Amniotic epithelial cell (primary cell): ENCODE measurements around the gene SNRNP200.
"Not testable (repeated sequence)": the region's sequence is repeated elsewhere in the genome, so short reads cannot be mapped to it uniquely, and the experiment has no call there.

Source experiments
- DNase-seq: peaks from one replicate; pipeline ENCODE4 v3.0.0-alpha.2; 2010; ENCODE audit warnings: low read depth

SNRNP200 gene

GRCh38 chr2:96274355-96275056, 30.8 kb downstream of the SNRNP200 start:
- no peak for DNase-seq

- peak; percentile 42 for DNase-seq
These were observed 31.6 kb downstream of the SNRNP200 start for GRCh38 chr2:96273763-96274162.

GRCh38 chr2:96271995-96272394, 33.4 kb downstream of the SNRNP200 start:
- DNase-seq = no peak

- no peak for DNase-seq
These were observed 38.0 kb downstream of the SNRNP200 start for GRCh38 chr2:96267159-96267971.

GRCh38 chr2:96265840-96266679, 39.3 kb downstream of the SNRNP200 start, which contains the start of the genes CIAO1 and TMEM127:
TSS of gene CIAO1 (plus strand) at chr2:96266225. CDS start at chr2:96266351, 126 bp downstream.
TSS of gene TMEM127 (minus strand) at chr2:96265997. CDS start at chr2:96265381, 616 bp downstream.
- DNase-seq = peak; percentile 97

- no peak for DNase-seq
These were observed 40.0 kb downstream of the SNRNP200 start for GRCh38 chr2:96265349-96265839.

GRCh38 chr2:96264656-96265348, 40.5 kb downstream of the SNRNP200 start:
- no peak for DNase-seq

GRCh38 chr2:96264086-96264485, 41.3 kb downstream of the SNRNP200 start:
- DNase-seq = peak; percentile 38

- no peak for DNase-seq
These were observed 43.0 kb downstream of the SNRNP200 start for GRCh38 chr2:96262306-96262705.

GRCh38 chr2:96261328-96262003, 43.9 kb downstream of the SNRNP200 start:
- no peak for DNase-seq

GRCh38 chr2:96260387-96261260, 44.7 kb downstream of the SNRNP200 start:
- peak; percentile 94 for DNase-seq

GRCh38 chr2:96259497-96259921, 45.8 kb downstream of the SNRNP200 start:
- no peak for DNase-seq

- no peak for DNase-seq
These were observed 47.0 kb downstream of the SNRNP200 start for GRCh38 chr2:96258166-96259022.

- not testable (repeated sequence) for DNase-seq
These were observed 47.6 kb downstream of the SNRNP200 start for GRCh38 chr2:96257744-96258143.

- no peak for DNase-seq
These were observed 48.7 kb downstream of the SNRNP200 start for GRCh38 chr2:96256611-96257113.

- DNase-seq = no peak
These were observed 50.8 kb downstream of the SNRNP200 start for GRCh38 chr2:96254571-96254970.

- no peak for DNase-seq
These were observed 52.3 kb downstream of the SNRNP200 start for GRCh38 chr2:96253006-96253405.

- no peak for DNase-seq
These were observed 52.8 kb downstream of the SNRNP200 start for GRCh38 chr2:96252526-96252925.
